Trophoblast cell (in vitro differentiated cells and primary cell): ENCODE measurements around the gene ITPR1.

Experiments used
- DNase-seq, 2 donors: peaks; one replicate each; pipeline ENCODE4 v3.0.0-alpha.2; 2016
- H2AFZ ChIP-seq: 2 replicates; pipeline ENCODE4 v1.6.1; 2013; ENCODE audit warnings: low read length, moderate library complexity, mild to moderate bottlenecking; ENCODE audit not compliant: insufficient read depth, poor library complexity
- H2AK5ac ChIP-seq: 2 replicates; pipeline ENCODE4 v1.6.1; 2013; ENCODE audit warnings: mild to moderate bottlenecking, low read length
- H2BK120ac ChIP-seq: 2 replicates; pipeline ENCODE4 v1.6.1; 2013; ENCODE audit warnings: low read length, mild to moderate bottlenecking, moderate library complexity; ENCODE audit not compliant: insufficient read depth, poor library complexity
- H2BK12ac ChIP-seq: 2 replicates; pipeline ENCODE4 v1.6.1; 2013; ENCODE audit warnings: mild to moderate bottlenecking, low read length, moderate library complexity
- H2BK5ac ChIP-seq: 2 replicates; pipeline ENCODE4 v1.6.1; 2013; ENCODE audit warnings: low read length, low read depth, moderate library complexity, mild to moderate bottlenecking; ENCODE audit not compliant: poor library complexity
- H3K14ac ChIP-seq: 2 replicates; pipeline ENCODE4 v1.6.1; 2013; ENCODE audit warnings: mild to moderate bottlenecking, low read length
- H3K18ac ChIP-seq: 2 replicates; pipeline ENCODE4 v1.6.1; 2013; ENCODE audit warnings: mild to moderate bottlenecking, low read length
- H3K23ac ChIP-seq: 2 replicates; pipeline ENCODE4 v1.6.1; 2013; ENCODE audit warnings: low read length
- H3K27ac ChIP-seq: 2 replicates; pipeline ENCODE4 v1.5.1; 2013; ENCODE audit warnings: low read depth, mild to moderate bottlenecking, inconsistent platforms, low read length, moderate library complexity
- H3K27me3 ChIP-seq: 2 replicates; pipeline ENCODE4 v1.6.1; 2013; ENCODE audit warnings: inconsistent platforms, mild to moderate bottlenecking, low read length, moderate library complexity; ENCODE audit not compliant: insufficient read depth
- H3K36me3 ChIP-seq, 2 experiments: 1 replicate in 1 of 2; 2 replicates in 1 of 2; pipeline ENCODE4 v1.6.1; 2013; ENCODE audit warnings: low read length in 2 of 2, mild to moderate bottlenecking in 2 of 2, moderate library complexity in 1 of 2; ENCODE audit not compliant: insufficient read depth in 2 of 2, control insufficient read depth in 1 of 2
- H3K4ac ChIP-seq: 2 replicates; pipeline ENCODE4 v1.6.1; 2013; ENCODE audit warnings: low read depth, mild to moderate bottlenecking, low read length, moderate library complexity
- H3K4me1 ChIP-seq, 2 experiments: 1 replicate in 1 of 2; 2 replicates in 1 of 2; pipeline ENCODE4 v1.6.1; 2013; ENCODE audit warnings: low read length in 2 of 2, mild to moderate bottlenecking in 2 of 2, moderate library complexity in 1 of 2; ENCODE audit not compliant: insufficient read depth in 2 of 2, control insufficient read depth in 1 of 2
- H3K4me2 ChIP-seq: 2 replicates; pipeline ENCODE4 v1.6.1; 2013; ENCODE audit warnings: inconsistent platforms, mild to moderate bottlenecking, low read length, moderate library complexity
- H3K4me3 ChIP-seq: 2 replicates; pipeline ENCODE4 v1.5.1; 2013; ENCODE audit warnings: mild to moderate bottlenecking, low read depth, low read length, inconsistent platforms
- H3K79me1 ChIP-seq: one replicate; pipeline ENCODE4 v1.6.1; 2013; ENCODE audit warnings: low read length
- H3K79me2 ChIP-seq: 2 replicates; pipeline ENCODE4 v1.6.1; 2013; ENCODE audit warnings: low read length, mild to moderate bottlenecking; ENCODE audit not compliant: control insufficient read depth, insufficient read depth, poor library complexity
- H3K9ac ChIP-seq: 2 replicates; pipeline ENCODE4 v1.6.1; 2013; ENCODE audit warnings: mild to moderate bottlenecking, low read length
- H3K9me3 ChIP-seq: 2 replicates; pipeline ENCODE4 v1.6.1; 2013; ENCODE audit warnings: low read depth, mild to moderate bottlenecking, control low read depth, inconsistent platforms, low read length; ENCODE audit not compliant: insufficient read depth
- H4K12ac ChIP-seq: 2 replicates; pipeline ENCODE4 v1.6.1; 2013; ENCODE audit warnings: low read depth, mild to moderate bottlenecking, low read length, moderate library complexity
- H4K8ac ChIP-seq: 2 replicates; pipeline ENCODE4 v1.6.1; 2013; ENCODE audit warnings: low read depth, mild to moderate bottlenecking, low read length, moderate library complexity
- H4K91ac ChIP-seq: one replicate; pipeline ENCODE4 v1.6.1; 2013; ENCODE audit warnings: low read depth, mild to moderate bottlenecking, low read length, moderate library complexity
- WGBS: extraction: QIAGEN DNeasy Blood & Tissue Kit; methylation state at CpG from one replicate; pipeline ENCODE4 v1.1.7; 2013; ENCODE audit warnings: missing lambda C conversion rate; ENCODE audit not compliant: insufficient read length, insufficient coverage; ENCODE audit errors: extremely low coverage; 5-methylcytosine and 5-hydroxymethylcytosine counted together

ITPR1 gene

GRCh38 chr3:4754180-4755086 lies 261.3 kb downstream of the ITPR1 start:
- no peak overlapping the region for H3K9ac ChIP-seq
- no peak overlapping the region for H3K4me3 ChIP-seq
- no peaks in the 10 kb centered on the region for H3K27me3 ChIP-seq
- no peaks in the 10 kb centered on the region for H3K36me3 ChIP-seq
- no peaks in the 10 kb centered on the region for H3K79me2 ChIP-seq
- peaks cover 4% of the 10 kb centered on the region for H3K79me1 ChIP-seq
- no peak overlapping the region for H2BK12ac ChIP-seq
- WGBS = no CpG with 5 or more reads among the region's 7 CpGs
- H2AK5ac ChIP-seq = no peak overlapping the region
- no peak overlapping the region for H3K27ac ChIP-seq
- no peaks in the 10 kb centered on the region for H3K9me3 ChIP-seq
- H3K23ac ChIP-seq = no peak overlapping the region
- H3K18ac ChIP-seq = no peak overlapping the region
- H3K4me1 ChIP-seq = peaks cover 9 to 15% of the 10 kb centered on the region in 2 experiments
- DNase-seq = no peak
- no peak overlapping the region for H3K4me2 ChIP-seq
- H4K91ac ChIP-seq = no peak overlapping the region
- H4K8ac ChIP-seq = no peak overlapping the region
- H3K14ac ChIP-seq = no peak overlapping the region
- no peak overlapping the region for H3K4ac ChIP-seq
- H4K12ac ChIP-seq = no peak overlapping the region
- H2BK120ac ChIP-seq = peak overlapping the region; percentile 7
- H2BK5ac ChIP-seq = no peak overlapping the region
- no peak overlapping the region for H2AFZ ChIP-seq

DNA sequence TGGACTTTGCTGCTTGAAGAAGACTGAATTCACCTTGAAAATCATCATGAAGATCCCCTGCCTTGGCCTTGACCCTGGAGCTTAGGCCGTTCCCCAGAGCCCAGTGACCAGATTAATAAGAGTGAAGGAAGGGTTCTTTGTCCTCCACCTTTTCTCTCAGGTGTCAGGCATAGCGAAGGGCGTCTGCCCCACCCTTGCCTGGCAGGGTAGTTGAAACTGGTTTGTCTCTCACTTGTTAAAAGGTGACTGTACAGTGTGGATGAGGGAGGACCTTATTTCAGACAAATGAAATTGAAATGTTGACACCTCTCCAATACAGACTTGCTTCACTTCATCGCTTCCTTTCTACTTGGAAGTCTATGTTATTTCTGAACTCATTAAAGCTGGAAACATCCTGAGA lies 262.4 kb downstream of the ITPR1 start:
- H3K27ac ChIP-seq = no peak overlapping the region
- no CpG with 5 or more reads among the region's 4 CpGs for WGBS
- H2AFZ ChIP-seq = no peak overlapping the region
- no peak overlapping the region for H3K4me3 ChIP-seq
- H3K27me3 ChIP-seq = no peaks in the 10 kb centered on the region
- no peak overlapping the region for H4K91ac ChIP-seq
- no peaks in the 10 kb centered on the region for H3K9me3 ChIP-seq
- H4K12ac ChIP-seq = no peak overlapping the region
- H3K14ac ChIP-seq = no peak overlapping the region
- H2AK5ac ChIP-seq = no peak overlapping the region
- peak overlapping the region; percentile 11 for H2BK12ac ChIP-seq
- H3K79me1 ChIP-seq = peaks cover 2% of the 10 kb centered on the region
- H3K23ac ChIP-seq = no peak overlapping the region
- no peak overlapping the region for H3K4me2 ChIP-seq
- H3K79me2 ChIP-seq = no peaks in the 10 kb centered on the region
- H3K4ac ChIP-seq = no peak overlapping the region
- H3K18ac ChIP-seq = no peak overlapping the region
- no peak overlapping the region for H3K9ac ChIP-seq
- no peak overlapping the region for H2BK120ac ChIP-seq
- H2BK5ac ChIP-seq = no peak overlapping the region
- H3K36me3 ChIP-seq = no peaks in the 10 kb centered on the region
- H3K4me1 ChIP-seq = peaks cover 7 to 20% of the 10 kb centered on the region in 2 experiments
- H4K8ac ChIP-seq = no peak overlapping the region
- DNase-seq = no peak

DNA sequence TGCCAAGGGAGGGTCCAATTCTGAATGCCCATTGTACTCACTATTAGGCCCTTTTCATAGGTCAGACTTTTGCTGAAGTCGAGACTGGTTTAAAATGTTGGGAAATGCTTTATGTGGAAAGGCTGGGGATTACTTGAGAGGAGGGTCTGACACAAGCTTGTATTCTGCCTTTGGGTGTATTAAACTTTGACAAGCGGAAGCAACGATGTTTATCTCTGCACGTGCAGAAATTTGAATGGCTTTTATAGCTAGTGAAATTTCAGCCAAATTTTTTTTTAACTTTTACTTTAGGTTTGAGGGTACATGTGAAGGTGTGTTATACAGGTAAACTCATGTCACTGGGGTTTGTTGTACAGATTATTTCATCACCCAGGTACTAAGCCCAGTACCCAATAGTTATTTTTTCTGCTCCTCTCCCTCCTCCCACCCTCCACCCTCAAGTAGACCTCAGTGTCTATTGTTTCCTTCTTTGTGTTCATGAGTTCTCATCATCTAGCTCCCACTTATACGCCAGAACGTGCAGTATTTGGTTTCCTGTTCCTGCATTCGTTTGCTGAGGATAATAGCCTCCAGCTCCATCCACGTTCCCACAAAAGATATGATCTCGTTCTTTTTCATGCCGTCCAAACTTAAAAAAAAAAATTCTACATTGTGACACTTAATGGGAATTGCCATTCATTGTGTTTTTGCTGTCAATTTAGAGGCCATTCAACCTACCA lies 263.1 kb downstream of the ITPR1 start:
- Histone ChIP-seq H3K9me3 (no peaks in the 10 kb centered on the region), H3K27ac (no peak overlapping the region), H4K8ac (no peak overlapping the region), H2AFZ (no peak overlapping the region), H3K23ac (no peak overlapping the region), H3K27me3 (no peaks in the 10 kb centered on the region), H3K36me3 (no peaks in the 10 kb centered on the region), H2BK12ac (no peak overlapping the region), H4K12ac (no peak overlapping the region), H2AK5ac (no peak overlapping the region), H3K4me2 (no peak overlapping the region), H3K4me1 (peaks cover 7 to 17% of the 10 kb centered on the region in 2 experiments), H2BK120ac (no peak overlapping the region), H3K14ac (no peak overlapping the region), H3K79me1 (peaks cover 2% of the 10 kb centered on the region), H3K4me3 (no peak overlapping the region), H3K79me2 (no peaks in the 10 kb centered on the region), H3K9ac (no peak overlapping the region), H3K18ac (no peak overlapping the region), H3K4ac (no peak overlapping the region), H2BK5ac (no peak overlapping the region), H4K91ac (no peak overlapping the region)
- WGBS = no CpG with 5 or more reads among the region's 10 CpGs
- no peak for DNase-seq

DNA sequence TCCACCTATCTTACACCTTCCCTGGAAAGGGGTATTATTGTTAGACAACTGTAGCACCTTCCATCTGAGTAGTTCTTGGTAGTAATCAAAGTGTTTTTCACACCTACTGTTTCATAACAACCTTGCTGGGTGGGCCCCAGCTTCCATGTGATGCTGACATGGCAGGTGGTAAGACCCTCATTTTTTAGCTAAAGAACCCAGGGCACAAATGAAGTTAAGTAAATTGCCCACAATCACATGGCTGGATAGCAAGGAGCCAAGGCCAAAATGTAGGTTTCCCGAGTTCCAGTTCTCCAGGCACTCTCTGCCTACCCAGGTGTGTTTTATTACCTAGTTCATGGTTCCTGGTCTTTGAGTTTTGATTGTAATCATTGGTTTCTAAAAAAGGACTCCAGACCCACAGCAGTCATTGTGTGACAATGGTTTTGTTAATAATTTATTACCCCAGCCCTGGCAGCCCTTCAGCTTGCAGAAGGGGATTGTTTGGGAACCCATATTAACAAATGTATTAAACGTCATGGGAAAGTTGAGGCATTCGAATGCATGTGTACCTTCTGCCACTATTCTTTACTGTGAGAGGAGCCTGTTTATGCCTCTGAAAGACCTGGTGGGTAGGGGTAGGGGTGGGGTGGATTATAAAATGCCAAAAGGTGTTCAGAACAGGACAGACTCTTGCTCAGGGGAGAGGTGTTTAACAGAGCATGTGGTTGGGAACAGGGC lies 263.9 kb downstream of the ITPR1 start:
- Histone ChIP-seq H3K27ac (no peak overlapping the region), H2BK12ac (peak overlapping the region; percentile 7), H3K18ac (no peak overlapping the region), H2BK5ac (no peak overlapping the region), H3K23ac (no peak overlapping the region), H3K4ac (no peak overlapping the region), H2AK5ac (no peak overlapping the region), H4K91ac (no peak overlapping the region), H3K4me3 (no peak overlapping the region), H2BK120ac (no peak overlapping the region), H3K9me3 (no peaks in the 10 kb centered on the region), H3K27me3 (no peaks in the 10 kb centered on the region), H3K4me1 (peaks cover 7 to 15% of the 10 kb centered on the region in 2 experiments), H3K79me1 (peaks cover 2% of the 10 kb centered on the region), H3K79me2 (no peaks in the 10 kb centered on the region), H4K8ac (no peak overlapping the region), H3K14ac (no peak overlapping the region), H4K12ac (no peak overlapping the region), H3K4me2 (no peak overlapping the region), H3K9ac (no peak overlapping the region), H2AFZ (no peak overlapping the region), H3K36me3 (no peaks in the 10 kb centered on the region)
- WGBS = no CpG with 5 or more reads among the region's 3 CpGs
- DNase-seq = no peak
